IMR-90 (cell line): Measurements from ENCODE around the gene RAB6C. TPM values are rescaled to one million over a fixed set of nuclear protein-coding genes. Genes with fewer than 3 reads are reported as not detected.
"Not testable (repeated sequence)": the region's sequence is repeated elsewhere in the genome, so short reads cannot be mapped to it uniquely, and the experiment has no call there.

Source experiments
- ATAC-seq: fragments of 200-7000 bp; cut with Tn5 transposase; 2 replicates; pipeline ENCODE4 v1.9.1; 2020; ENCODE audit warnings: low read depth, mild to moderate bottlenecking, moderate library complexity
- BruUV-seq: library from RNA; stranded (reverse); fragments of 400-500 nt; replicated peaks from 2 replicates; lab custom pipeline; 2021; lab: Mats Ljungman, UMichigan
- CTCF ChIA-PET: fragments of 300-600 bp; formaldehyde crosslinking; extraction: SDS; loops from one replicate; lab custom pipeline; 2021; ENCODE audit warnings: antibody characterized with exemption; lab: Yijun Ruan, JAX
- POLR2A ChIA-PET: fragments of 300-600 bp; sonication (Branson Sonifier 250); formaldehyde crosslinking; loops from one replicate; lab custom pipeline; 2022; ENCODE audit warnings: antibody characterized with exemption; ENCODE audit not compliant: unreplicated experiment; lab: Charles Lee
- DNase-seq: peaks from one replicate; pipeline ENCODE4 v3.0.0; 2013
- H2AFZ ChIP-seq: replicated peaks from 2 replicates; pipeline ENCODE3; 2013; ENCODE audit warnings: low read length, mild to moderate bottlenecking; ENCODE audit not compliant: poor library complexity
- H2AK5ac ChIP-seq: 2 replicates; pipeline ENCODE4 v1.6.1; 2013; ENCODE audit warnings: low read depth, low read length, inconsistent platforms
- H2AK9ac ChIP-seq: replicated peaks from 2 replicates; pipeline ENCODE3; 2013; ENCODE audit warnings: mild to moderate bottlenecking, low read depth, low read length, moderate library complexity; ENCODE audit not compliant: poor library complexity
- H2BK120ac ChIP-seq: 2 replicates; pipeline ENCODE4 v1.6.1; 2013; ENCODE audit warnings: low read depth, low read length, inconsistent platforms
- H2BK15ac ChIP-seq: 3 replicates; pipeline ENCODE4 v1.6.1; 2013; ENCODE audit warnings: low read depth, low read length, inconsistent platforms
- H2BK20ac ChIP-seq: 2 replicates; pipeline ENCODE4 v1.6.1; 2013; ENCODE audit warnings: low read depth, mild to moderate bottlenecking, inconsistent platforms, low read length, moderate library complexity
- H2BK5ac ChIP-seq: 2 replicates; pipeline ENCODE4 v1.6.1; 2013; ENCODE audit warnings: mild to moderate bottlenecking, low read depth, low read length, inconsistent platforms; ENCODE audit not compliant: poor library complexity, severe bottlenecking
- H3K14ac ChIP-seq: replicated peaks from 2 replicates; pipeline ENCODE4 v1.6.1; 2013; ENCODE audit warnings: low read depth, low read length, inconsistent platforms
- H3K18ac ChIP-seq: 2 replicates; pipeline ENCODE4 v1.6.1; 2013; ENCODE audit warnings: low read depth, low read length, control low read depth
- H3K23ac ChIP-seq: 2 replicates; pipeline ENCODE4 v1.6.1; 2013; ENCODE audit warnings: low read depth, low read length, inconsistent platforms
- H3K27ac ChIP-seq: 2 replicates; pipeline ENCODE4 v1.5.1; 2013; ENCODE audit warnings: mild to moderate bottlenecking, control low read depth, low read length; ENCODE audit not compliant: insufficient read depth
- H3K27me3 ChIP-seq: 2 replicates; pipeline ENCODE4 v1.6.1; 2013; ENCODE audit warnings: low read length; ENCODE audit not compliant: control insufficient read depth, insufficient read depth
- H3K36me3 ChIP-seq: 2 replicates; pipeline ENCODE4 v1.6.1; 2013; ENCODE audit warnings: low read length, mixed read lengths; ENCODE audit not compliant: control insufficient read depth, insufficient read depth
- H3K4ac ChIP-seq: 2 replicates; pipeline ENCODE4 v1.6.1; 2013; ENCODE audit warnings: low read depth, low read length, inconsistent platforms
- H3K4me1 ChIP-seq: 2 replicates; pipeline ENCODE4 v1.6.1; 2013; ENCODE audit warnings: low read length, mixed read lengths; ENCODE audit not compliant: control insufficient read depth, insufficient read depth
- H3K4me2 ChIP-seq: 2 replicates; pipeline ENCODE4 v1.6.1; 2013; ENCODE audit warnings: low read depth, mild to moderate bottlenecking, control low read depth, low read length, moderate library complexity
- H3K4me3 ChIP-seq: 2 replicates; pipeline ENCODE4 v1.5.1; 2013; ENCODE audit warnings: low read depth, mild to moderate bottlenecking, control low read depth, low read length, moderate library complexity; ENCODE audit not compliant: insufficient read depth
- H3K56ac ChIP-seq: 2 replicates; pipeline ENCODE4 v1.6.1; 2013; ENCODE audit warnings: low read length, inconsistent platforms; ENCODE audit not compliant: insufficient read depth; ENCODE audit errors: extremely low read depth
- H3K79me1 ChIP-seq, 2 experiments: 2 replicates each; pipeline ENCODE4 v1.6.1; 2013; ENCODE audit warnings: low read length in 2 of 2, inconsistent platforms in 1 of 2, low read depth in 1 of 2
- H3K9ac ChIP-seq: 2 replicates; pipeline ENCODE4 v1.6.1; 2013; ENCODE audit warnings: low read depth, low read length, control low read depth
- H3K9me1 ChIP-seq: 2 replicates; pipeline ENCODE4 v1.6.1; 2013; ENCODE audit warnings: low read length, inconsistent platforms; ENCODE audit not compliant: insufficient read depth
- H3K9me3 ChIP-seq: 2 replicates; pipeline ENCODE4 v1.6.1; 2013; ENCODE audit warnings: low read length; ENCODE audit not compliant: control insufficient read depth, insufficient read depth
- H4K20me1 ChIP-seq: 2 replicates; pipeline ENCODE4 v1.6.1; 2013; ENCODE audit warnings: low read length, inconsistent platforms; ENCODE audit not compliant: insufficient read depth
- H4K5ac ChIP-seq: 2 replicates; pipeline ENCODE4 v1.6.1; 2013; ENCODE audit warnings: mild to moderate bottlenecking, low read depth, low read length, control low read depth
- H4K8ac ChIP-seq, 2 experiments: 2 replicates each; pipeline ENCODE4 v1.6.1; 2013; ENCODE audit warnings: low read depth in 2 of 2, low read length in 2 of 2, control low read depth in 1 of 2, inconsistent platforms in 1 of 2
- H4K91ac ChIP-seq: 2 replicates; pipeline ENCODE4 v1.6.1; 2013; ENCODE audit warnings: low read depth, low read length, inconsistent platforms; ENCODE audit not compliant: insufficient read depth
- WGBS, 2 experiments: methylation state at CpG; one replicate each; pipeline versions ENCODE4 v1.1.5 to v1.1.7; 2013; ENCODE audit warnings: missing lambda C conversion rate in 2 of 2; ENCODE audit not compliant: insufficient read length in 1 of 2; ENCODE audit errors: extremely low coverage in 2 of 2; 5-methylcytosine and 5-hydroxymethylcytosine counted together
- dilution Hi-C: fragments of 300-500 bp; cut with HindIII; formaldehyde crosslinking; loops from one replicate; pipeline ENCODE4 v1.14.3; 2018; ENCODE audit warnings: low sequenced_read_pairs; ENCODE audit not compliant: unreplicated experiment
- in situ Hi-C: fragments of 300-500 bp; cut with MboI; formaldehyde crosslinking; loops from 3 replicates; pipeline ENCODE4 v1.14.3; 2019; ENCODE audit warnings: low sequenced_read_pairs, inconsistent platforms, mixed read lengths
- intact Hi-C: fragments of 100-400 bp; cut with micrococcal nuclease; formaldehyde crosslinking; loops from 2 replicates; pipeline ENCODE4 v1.10.0; 2022
- polyA plus RNA-seq, 3 experiments: library from polyadenylated mRNA; depleted of rRNA; stranded (reverse); fragments of >200 nt; gene quantifications; 2 replicates each; pipeline ENCODE4 v1.2.3, GENCODE V29; 2012; ENCODE audit warnings: low replicate concordance in 1 of 3
- total RNA-seq: library from RNA; depleted of rRNA; stranded (reverse); fragments of >200 nt; gene quantifications from 2 replicates; pipeline ENCODE4 v1.2.3, GENCODE V29; 2012

The RAB6C gene
- total and polyA plus RNA-seq, 2 of the 4 experiments (the other 2 are of a cell fraction): not detected

GRCh38 chr2:129968605-129969004 lies 10.9 kb upstream of the RAB6C start:
- H3K27ac ChIP-seq, in situ Hi-C loops, H3K18ac ChIP-seq, H2AK5ac ChIP-seq, H3K36me3 ChIP-seq, H4K20me1 ChIP-seq, H4K91ac ChIP-seq, BruUV-seq, H3K4me3 ChIP-seq, H3K79me1 ChIP-seq, H3K9ac ChIP-seq, ATAC-seq, H2AFZ ChIP-seq, H2BK5ac ChIP-seq, H4K8ac ChIP-seq, POLR2A ChIA-PET, H3K14ac ChIP-seq, H3K4ac ChIP-seq, CTCF ChIA-PET, H3K4me2 ChIP-seq, H2AK9ac ChIP-seq, H2BK15ac ChIP-seq, H3K23ac ChIP-seq, H3K56ac ChIP-seq, H3K9me3 ChIP-seq, H2BK20ac ChIP-seq, H4K5ac ChIP-seq, dilution Hi-C loops, H2BK120ac ChIP-seq, intact Hi-C loops, H3K4me1 ChIP-seq, H3K27me3 ChIP-seq, H3K9me1 ChIP-seq, DNase-seq: not testable (repeated sequence)
- WGBS, 2 experiments: no CpG with 5 or more reads among the region's 4 CpGs
